Measurements from ENCODE around the gene HSPA1L.

The HSPA1L gene

GRCh38 chr6:31769684-31770371 is 45.3 kb downstream of the HSPA1L start:
- no peak for TF ChIP-seq EZH2phosphoT487 (conservative IDR thresholded peaks at IDR 0.05; ENCODE audit: low read length)
- TF ChIP-seq CTCF (IDR thresholded peaks at IDR 0.05; ENCODE audit: insufficient read depth, low read length, poor library complexity, severe bottlenecking) = peak; percentile 98
- no peak overlapping the region for H3K4me3 ChIP-seq (ENCODE audit: insufficient read depth, low read length, poor library complexity, severe bottlenecking)
- no peaks in the 10 kb centered on the region for H3K9me2 ChIP-seq (replicated peaks; ENCODE audit: insufficient read depth, low read length)
- no peaks in the 10 kb centered on the region for H3K9me3 ChIP-seq (ENCODE audit: insufficient read depth, low read length)
- no peaks in the 10 kb centered on the region for H4K20me1 ChIP-seq (ENCODE audit: low read depth, low read length)
- no peaks in the 10 kb centered on the region for H3K27me3 ChIP-seq (ENCODE audit: low read length)
- no peaks in the 10 kb centered on the region for H3K79me2 ChIP-seq (ENCODE audit: insufficient read depth, low read length)
- H3K27ac ChIP-seq (ENCODE audit: low read depth, low read length) = no peak overlapping the region
- no peak overlapping the region for H3K4me2 ChIP-seq (ENCODE audit: low read depth, low read length, poor library complexity, severe bottlenecking)
- no peaks in the 10 kb centered on the region; the same call in 1 of the 2 replicates for H3F3A ChIP-seq (ENCODE audit: insufficient read depth)
- no peak overlapping the region for H2AFZ ChIP-seq (ENCODE audit: low read depth, low read length, severe bottlenecking)
- no peak overlapping the region for H3K9ac ChIP-seq (ENCODE audit: low read length)
- no peaks in the 10 kb centered on the region for H3K36me3 ChIP-seq (ENCODE audit: low read length)

GRCh38 chr6:31768363-31769257 is 46.5 kb downstream of the HSPA1L start:
- no peaks in the 10 kb centered on the region for H3K79me2 ChIP-seq (ENCODE audit: insufficient read depth, low read length)
- no peaks in the 10 kb centered on the region for H3K27me3 ChIP-seq (ENCODE audit: low read length)
- H3K9ac ChIP-seq (ENCODE audit: low read length) = no peak overlapping the region
- no peaks in the 10 kb centered on the region for H3K9me2 ChIP-seq (replicated peaks; ENCODE audit: insufficient read depth, low read length)
- H3F3A ChIP-seq (ENCODE audit: insufficient read depth) = peaks cover 8% of the 10 kb centered on the region
- H2AFZ ChIP-seq (ENCODE audit: low read depth, low read length, severe bottlenecking) = no peak overlapping the region
- no peaks in the 10 kb centered on the region for H3K9me3 ChIP-seq (ENCODE audit: insufficient read depth, low read length)
- no peak overlapping the region for H3K27ac ChIP-seq (ENCODE audit: low read depth, low read length)
- no peak overlapping the region for H3K4me3 ChIP-seq (ENCODE audit: insufficient read depth, low read length, poor library complexity, severe bottlenecking)
- no peaks in the 10 kb centered on the region for H4K20me1 ChIP-seq (ENCODE audit: low read depth, low read length)
- no peak overlapping the region for H3K4me2 ChIP-seq (ENCODE audit: low read depth, low read length, poor library complexity, severe bottlenecking)
- TF ChIP-seq CTCF (IDR thresholded peaks at IDR 0.05; ENCODE audit: insufficient read depth, low read length, poor library complexity, severe bottlenecking) = no peak
- TF ChIP-seq EZH2phosphoT487 (conservative IDR thresholded peaks at IDR 0.05; ENCODE audit: low read length) = no peak
- no peaks in the 10 kb centered on the region for H3K36me3 ChIP-seq (ENCODE audit: low read length)

DNA sequence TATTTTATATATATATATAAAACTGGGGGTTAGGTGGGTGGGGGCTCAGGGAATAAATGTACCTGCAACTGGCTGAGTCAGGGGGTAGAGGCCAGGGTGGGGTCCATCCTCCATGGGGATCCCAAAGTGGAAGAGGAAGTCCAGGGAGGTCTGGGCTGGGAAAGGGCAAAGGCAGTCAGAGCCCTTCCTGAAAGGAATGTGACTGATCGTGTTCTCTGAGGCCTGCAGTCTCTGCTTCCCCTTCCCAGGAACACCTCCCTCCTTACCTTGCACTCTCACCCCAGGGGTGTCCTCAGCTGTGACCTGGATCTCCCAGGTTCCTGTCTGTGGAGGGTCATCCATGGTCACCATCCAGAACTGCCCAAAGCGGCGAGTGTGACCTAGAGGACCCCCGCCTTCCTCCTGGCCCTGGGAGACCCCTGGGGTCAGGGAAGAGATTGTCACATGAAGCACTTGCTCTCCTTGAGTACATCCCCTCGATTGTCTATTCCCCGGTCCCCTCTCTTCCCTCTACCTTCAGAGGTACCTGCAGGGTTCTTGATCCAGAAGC is 47.9 kb downstream of the HSPA1L start:
- peaks cover 5% of the 10 kb centered on the region; the same call in 1 of the 2 replicates for H3K36me3 ChIP-seq (ENCODE audit: low read length)
- no peak for TF ChIP-seq CTCF (IDR thresholded peaks at IDR 0.05; ENCODE audit: insufficient read depth, low read length, poor library complexity, severe bottlenecking)
- TF ChIP-seq EZH2phosphoT487 (conservative IDR thresholded peaks at IDR 0.05; ENCODE audit: low read length) = no peak
- H2AFZ ChIP-seq (ENCODE audit: low read depth, low read length, severe bottlenecking) = no peak overlapping the region
- H3K9ac ChIP-seq (ENCODE audit: low read length) = no peak overlapping the region
- H3K9me2 ChIP-seq (replicated peaks; ENCODE audit: insufficient read depth, low read length) = no peaks in the 10 kb centered on the region
- H4K20me1 ChIP-seq (ENCODE audit: low read depth, low read length) = no peaks in the 10 kb centered on the region
- no peak overlapping the region for H3K4me3 ChIP-seq (ENCODE audit: insufficient read depth, low read length, poor library complexity, severe bottlenecking)
- no peaks in the 10 kb centered on the region for H3K79me2 ChIP-seq (ENCODE audit: insufficient read depth, low read length)
- no peaks in the 10 kb centered on the region for H3K9me3 ChIP-seq (ENCODE audit: insufficient read depth, low read length)
- no peak overlapping the region for H3K27ac ChIP-seq (ENCODE audit: low read depth, low read length)
- H3K27me3 ChIP-seq (ENCODE audit: low read length) = no peaks in the 10 kb centered on the region
- H3K4me2 ChIP-seq (ENCODE audit: low read depth, low read length, poor library complexity, severe bottlenecking) = no peak overlapping the region
- H3F3A ChIP-seq (ENCODE audit: insufficient read depth) = peaks cover 8% of the 10 kb centered on the region
